NCI-H82 treated with DMSO at 0.1 percent for 48 hours (cell line): ENCODE data around the gene RFC4.
"Not testable (repeated sequence)": the region's sequence is repeated elsewhere in the genome, so short reads cannot be mapped to it uniquely, and the experiment has no call there.

Source experiments
- DNase-seq: peaks from one replicate; lab custom pipeline; 2025; ENCODE audit not compliant: unreplicated experiment; lab: John Stamatoyannopoulos, UW

The RFC4 gene

DNA sequence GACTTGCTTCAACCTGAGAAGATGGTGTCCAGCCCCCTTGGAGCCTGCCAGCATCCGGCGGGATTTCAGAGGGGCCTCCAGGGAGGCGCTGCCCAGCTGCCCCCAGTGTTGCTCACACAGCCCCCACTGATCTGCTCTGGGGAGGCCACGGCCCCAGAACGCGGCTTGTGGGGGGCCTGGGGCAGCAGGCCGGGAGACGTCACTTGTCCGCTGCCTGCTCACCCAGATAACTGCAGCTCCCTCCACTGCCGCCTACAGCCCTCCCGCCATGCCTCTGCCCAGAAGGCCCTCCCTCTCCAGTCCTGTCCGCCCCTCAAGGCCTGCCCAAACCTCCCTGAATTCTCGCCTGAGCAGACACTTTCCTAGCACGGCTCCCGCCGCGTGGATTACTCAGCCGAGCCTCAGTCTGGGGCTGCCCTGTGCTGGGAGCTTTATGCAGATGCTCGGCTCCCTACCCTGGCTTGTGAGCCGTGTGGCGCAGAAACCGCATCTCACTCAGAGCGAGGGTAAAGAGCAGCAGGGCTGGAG, 19.1 kb upstream of the RFC4 start:
- DNase-seq: no peak

DNA sequence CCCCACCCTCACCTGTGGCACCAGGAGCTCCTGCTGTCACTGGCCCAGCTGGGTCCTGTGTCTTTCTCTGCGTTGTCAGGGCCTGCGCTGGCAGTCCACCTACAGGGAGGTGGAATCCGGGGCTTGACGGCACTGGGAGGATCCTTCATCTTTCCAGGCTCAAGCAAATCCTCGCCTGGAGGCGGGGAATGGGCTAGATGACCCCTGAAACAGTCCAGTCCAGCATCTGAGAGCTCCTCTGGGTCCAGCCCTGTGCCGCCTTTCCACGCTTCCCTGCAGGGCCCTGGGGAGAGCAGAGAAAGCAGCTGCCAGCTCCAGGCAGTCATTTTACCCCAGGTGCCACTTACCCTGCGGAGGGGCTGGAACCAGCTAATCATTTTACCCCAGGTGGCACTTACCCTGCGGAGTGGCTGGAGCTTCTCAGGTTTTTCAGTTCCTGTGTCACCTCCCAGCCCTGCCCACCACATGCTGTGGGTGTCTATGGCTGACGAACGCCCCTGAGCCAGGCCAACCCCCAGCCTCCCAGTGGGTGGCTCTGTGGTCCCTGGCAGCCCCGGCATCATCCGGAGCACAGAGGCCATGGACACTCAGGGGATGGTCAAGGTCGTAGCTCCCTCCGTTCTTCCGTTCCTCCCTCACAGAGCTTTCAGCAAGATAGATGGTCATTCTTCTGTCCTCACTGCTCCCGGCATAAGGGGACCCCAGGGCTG, 18.3 kb upstream of the RFC4 start:
- no peak for DNase-seq

DNA sequence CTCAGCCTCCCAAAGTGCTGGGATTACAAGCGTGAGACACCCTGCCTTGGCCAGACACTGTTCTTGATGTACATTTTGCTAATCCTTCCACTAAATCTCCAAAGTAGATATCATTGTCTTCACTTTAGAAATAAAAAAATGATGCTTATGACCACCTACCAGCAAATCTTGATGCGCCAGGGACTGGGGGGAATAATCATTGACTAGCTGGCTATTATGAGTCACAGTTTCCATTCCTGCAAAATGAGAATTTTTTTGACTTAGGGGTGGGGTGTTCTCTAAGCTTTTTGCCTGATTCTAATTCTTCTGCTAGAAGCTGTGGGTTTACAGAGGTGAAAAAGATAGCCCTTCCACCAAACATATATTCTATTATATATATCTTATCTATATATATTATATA, 17.1 kb upstream of the RFC4 start:
- no peak for DNase-seq

DNA sequence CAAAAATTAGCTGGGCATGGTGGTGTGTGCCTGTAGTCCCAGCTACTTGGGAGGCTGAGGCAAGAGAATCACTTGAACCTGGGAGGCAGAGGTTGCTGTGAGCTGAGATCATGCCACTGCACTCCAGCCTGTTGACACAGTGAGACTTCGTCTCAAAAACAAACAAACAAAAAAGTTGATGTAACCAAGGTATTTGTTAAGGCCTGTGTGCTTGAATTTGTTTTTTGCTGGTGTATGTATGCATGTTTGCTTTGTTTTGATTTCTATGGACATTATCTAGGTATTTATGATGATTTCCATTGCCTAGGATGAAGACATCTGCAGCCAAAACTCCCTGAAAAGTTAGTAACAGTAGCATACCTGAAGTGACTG, 16.1 kb upstream of the RFC4 start:
- DNase-seq: not testable (repeated sequence)

- no peak for DNase-seq
Measured at GRCh38 chr3:186821429-186822387, 15.4 kb upstream of the RFC4 start.

DNA sequence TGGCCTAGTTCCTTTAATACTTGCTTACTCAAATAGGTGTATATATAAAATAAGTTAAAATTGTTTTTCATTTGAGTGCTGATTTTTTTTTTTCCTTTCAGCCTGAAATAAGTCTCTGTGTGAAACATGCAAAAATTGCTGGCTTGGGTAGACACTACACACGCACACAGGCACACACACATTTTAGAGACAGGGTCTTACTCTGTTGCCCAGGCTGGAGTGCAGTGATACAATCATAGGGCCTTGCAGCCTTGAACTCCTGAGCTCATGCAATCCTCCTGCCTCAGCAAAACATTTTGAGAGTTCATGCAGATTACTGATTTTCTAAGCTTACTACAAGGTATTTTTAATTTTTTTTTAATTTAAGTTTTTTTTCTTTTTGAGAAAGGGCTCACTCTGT, 12.7 kb upstream of the RFC4 start:
- DNase-seq: no peak

- no peak for DNase-seq
Measured at GRCh38 chr3:186818516-186818915, 12.2 kb upstream of the RFC4 start.

DNA sequence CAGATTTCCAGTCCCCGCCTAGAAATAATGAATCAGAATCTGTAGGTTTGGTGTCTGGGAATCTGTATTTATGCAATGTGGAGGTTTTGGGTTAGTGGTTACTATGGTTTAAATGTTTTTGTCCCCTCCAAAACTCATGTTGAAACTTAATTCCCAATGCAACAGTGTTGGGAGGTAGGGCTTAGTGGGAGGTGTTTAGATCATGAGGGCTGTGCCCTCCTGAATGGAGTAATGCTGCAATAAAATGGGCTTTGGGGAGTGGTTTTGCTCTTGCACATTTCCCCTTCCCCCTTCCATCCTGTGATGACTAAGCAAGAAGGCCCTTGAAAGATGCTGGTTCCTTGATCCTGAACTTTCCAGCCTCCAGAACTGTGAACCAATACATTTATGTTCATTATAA, 9.2 kb upstream of the RFC4 start:
- no peak for DNase-seq

- no peak for DNase-seq
Measured at GRCh38 chr3:186814100-186814499, 7.8 kb upstream of the RFC4 start.

GRCh38 chr3:186811313-186811712, 5.0 kb upstream of the RFC4 start:
- DNase-seq: not testable (repeated sequence)

- no peak for DNase-seq
Measured at GRCh38 chr3:186810336-186810996, 4.2 kb upstream of the RFC4 start.

DNA sequence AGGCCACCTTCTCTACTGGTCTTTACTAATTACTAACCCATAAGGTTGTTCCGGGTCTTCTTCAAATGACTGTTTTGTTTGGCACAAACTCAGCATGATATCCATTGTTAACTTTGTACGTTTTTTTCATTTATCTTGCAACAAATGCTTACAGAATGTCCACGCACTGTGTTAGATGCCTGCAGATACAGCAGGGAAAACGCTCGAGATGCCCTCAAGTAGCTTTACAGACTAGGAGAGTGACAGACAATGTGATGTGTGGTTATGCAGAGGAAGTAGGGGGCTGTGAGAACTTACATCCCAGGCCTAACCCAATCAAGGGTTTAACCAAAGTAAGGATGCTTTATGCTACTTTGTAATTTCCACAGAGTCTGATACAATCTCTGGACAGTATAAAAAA, 949 bp upstream of the RFC4 start:
- DNase-seq: peak; percentile 71

- DNase-seq: not testable (repeated sequence)
Measured at GRCh38 chr3:186803447-186803846, 2.8 kb downstream of the RFC4 start.

DNA sequence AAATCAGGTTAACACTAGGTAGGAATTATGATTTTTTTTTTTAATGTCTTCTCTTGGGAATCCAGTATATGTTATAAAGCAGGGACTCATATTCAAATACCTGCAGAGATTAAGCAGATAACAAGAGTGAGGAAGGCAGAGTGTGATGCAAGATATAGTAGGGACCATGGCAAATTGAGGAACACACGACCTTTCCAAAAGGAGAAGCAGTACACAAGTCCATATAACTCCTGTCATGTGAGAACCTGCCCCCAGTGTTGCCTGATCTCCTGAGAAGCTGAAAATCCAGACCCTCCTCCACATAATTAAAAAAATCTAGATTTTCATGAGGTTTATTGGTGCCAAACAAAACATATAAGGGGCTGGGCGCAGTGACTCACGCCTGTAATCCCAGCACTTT, 3.6 kb downstream of the RFC4 start:
- DNase-seq: no peak

DNA sequence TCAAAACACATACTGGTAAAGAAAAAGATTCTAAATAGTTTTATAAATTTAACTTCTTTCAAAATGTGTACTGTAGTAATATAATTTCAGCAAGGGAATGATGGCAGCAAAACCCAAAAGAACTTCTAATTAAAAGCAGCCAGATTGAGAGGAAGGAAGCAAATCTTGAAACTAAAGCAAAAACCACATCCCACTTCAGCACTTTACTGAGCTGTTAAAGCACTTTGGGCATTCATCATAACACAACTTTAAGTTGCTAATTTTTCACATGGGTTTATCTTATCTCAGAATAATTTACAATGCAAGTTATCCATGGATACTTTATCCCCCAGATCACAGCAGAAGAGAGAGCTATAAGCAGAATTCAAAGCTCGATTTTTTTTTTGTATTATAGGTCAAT, 6.0 kb downstream of the RFC4 start:
- no peak for DNase-seq

- no peak for DNase-seq
Measured at GRCh38 chr3:186798239-186798874, 7.9 kb downstream of the RFC4 start.

DNA sequence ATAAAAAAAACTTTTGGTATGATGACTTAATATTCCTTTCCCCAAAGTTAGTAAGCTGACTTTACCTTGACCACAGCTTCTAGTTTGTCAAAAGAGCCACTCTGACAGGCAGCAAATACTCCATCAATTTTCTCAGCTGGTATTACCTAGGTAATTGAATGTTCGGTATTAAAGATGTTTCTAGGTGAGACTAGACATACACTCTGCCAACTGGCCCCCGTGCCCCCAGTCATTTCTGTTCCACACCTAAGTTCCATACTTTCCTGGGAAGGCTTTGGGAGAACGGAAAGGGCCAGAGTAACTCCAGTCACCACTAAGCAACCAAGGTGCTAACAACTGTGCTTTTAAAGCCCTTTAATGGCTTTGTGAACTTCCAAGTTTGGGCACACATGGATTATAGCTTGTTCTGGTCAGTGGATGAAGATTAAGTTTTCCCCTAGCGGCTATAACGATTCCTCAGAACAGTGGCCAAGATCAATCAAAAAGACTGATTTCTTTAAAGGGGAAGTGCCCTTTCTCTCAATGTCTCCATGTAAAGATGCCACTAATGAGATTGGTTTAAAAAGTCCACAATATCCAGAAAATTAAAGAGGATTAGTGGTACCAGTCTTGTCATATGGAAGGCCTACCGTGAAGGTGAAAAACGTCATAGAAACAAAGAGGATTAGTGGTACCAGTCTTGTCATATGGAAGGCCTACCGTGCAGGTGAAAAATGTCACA, 15.9 kb downstream of the RFC4 start:
- peak; percentile 81 for DNase-seq

DNA sequence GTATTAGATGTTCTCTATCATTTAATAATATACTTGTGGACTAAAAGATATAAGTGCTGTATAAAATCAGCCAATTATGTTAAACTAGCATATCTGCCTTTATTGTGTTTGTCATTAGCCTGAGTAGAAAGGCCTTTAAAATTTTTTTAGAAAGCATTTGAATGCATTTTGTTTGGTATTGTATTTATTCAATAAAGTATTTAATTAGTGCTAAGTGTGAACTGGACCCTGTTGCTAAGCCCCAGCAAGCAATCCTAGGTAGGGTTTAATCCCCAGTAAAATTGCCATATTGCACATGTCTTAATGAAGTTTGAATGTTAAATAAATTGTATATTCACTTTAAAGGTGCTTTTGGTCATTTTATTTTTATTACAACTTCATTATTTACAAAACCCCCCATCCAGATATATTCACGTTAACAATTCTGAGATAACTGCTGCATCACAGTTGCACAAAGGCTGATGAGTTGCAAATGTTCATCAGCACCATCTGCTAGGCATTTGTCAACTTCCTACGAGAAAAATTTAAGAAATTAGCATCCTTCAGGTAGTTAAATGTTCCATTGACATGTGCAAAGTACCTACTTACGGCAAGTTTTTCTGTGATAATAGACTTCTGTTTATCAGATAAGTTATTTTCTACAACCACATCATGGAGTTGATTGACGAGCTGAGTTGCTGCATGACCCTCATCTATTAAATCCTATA, 16.6 kb downstream of the RFC4 start:
- no peak for DNase-seq

GRCh38 chr3:186788482-186789370, 17.6 kb downstream of the RFC4 start:
- no peak for DNase-seq
